ENCODE measurements around the gene CNOT6L.
A peak's percentile ranks its signal among the peaks of the same experiment; 100 is the strongest.

CNOT6L gene

DNA sequence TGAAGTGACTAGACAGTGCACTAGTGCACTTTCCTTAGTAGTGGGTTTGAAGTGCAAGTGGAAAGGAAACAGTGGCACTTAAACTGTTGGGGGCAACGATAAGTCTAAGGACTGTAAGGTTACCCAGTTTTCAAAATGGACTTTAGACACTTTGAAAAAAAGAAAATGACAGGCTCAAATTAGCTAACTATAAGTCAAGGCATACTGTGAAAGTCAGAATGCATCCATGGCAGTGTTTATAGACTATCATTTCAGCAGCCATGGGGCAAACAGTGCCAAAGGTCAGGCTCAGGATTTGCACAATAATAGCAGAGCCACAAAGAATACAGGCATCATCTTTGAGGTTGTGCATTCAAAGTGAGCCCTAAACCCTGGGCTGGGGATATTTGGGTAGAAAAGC, 109.1 kb downstream of the CNOT6L start:
- DNase-seq, result no peak

DNA sequence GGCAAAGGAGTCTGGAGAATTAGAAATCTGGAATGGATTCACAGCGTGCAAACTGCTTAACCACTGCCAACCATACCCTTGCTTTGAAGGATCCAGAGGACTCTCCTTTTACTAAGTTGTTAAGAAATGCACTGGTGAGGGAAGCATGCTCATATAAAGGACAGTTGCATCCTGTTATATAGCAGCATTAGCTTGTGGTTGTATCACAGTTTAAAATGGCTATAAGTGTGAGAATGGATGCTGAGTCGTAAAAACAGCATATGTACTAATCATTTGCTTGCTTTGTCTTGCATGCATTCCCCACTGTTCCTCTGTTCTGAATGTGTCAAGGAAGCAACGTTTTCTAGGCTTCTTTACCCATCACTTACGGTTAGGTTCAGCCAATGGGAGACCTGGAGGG, 112.5 kb downstream of the CNOT6L start:
- DNase-seq, result no peak

DNA sequence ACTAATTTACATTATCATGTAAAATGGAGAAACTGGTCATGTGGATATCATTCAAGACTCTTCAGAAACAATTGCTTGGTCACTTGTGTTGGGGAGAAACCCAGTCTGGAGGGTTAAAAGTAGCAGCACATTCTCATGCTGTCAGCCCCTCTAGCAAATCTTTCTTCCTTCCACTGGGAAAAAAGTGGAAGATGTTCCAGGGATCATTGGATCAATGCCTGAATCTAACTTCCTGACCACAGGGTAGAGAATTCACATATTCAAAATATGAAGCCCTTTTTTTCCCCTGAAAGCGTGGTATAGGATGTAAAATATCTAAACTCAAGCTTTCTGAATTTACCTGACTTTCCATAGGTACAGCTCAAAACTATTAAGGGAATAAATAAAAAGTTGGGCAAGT, 115.5 kb downstream of the CNOT6L start:
- no peak for DNase-seq

DNA sequence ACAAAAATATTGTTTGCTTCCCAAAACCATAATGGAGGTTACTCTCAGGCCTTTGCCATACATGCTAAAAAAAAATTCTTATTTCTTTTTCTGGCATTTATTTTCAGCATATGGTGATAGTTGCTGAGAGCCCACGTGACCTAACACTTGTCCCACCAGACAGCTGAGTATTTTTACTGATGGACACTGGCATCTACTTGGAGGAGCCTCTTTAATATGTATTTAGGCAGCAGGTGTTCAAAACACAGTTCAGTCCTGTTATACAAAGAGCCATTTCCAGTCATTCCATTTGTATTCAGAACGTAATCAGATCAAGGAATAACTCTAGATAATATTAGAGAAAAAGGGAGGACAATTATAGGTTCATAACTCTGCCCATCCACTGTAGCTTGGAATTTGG, 118.0 kb downstream of the CNOT6L start:
- DNase-seq, result no peak

DNA sequence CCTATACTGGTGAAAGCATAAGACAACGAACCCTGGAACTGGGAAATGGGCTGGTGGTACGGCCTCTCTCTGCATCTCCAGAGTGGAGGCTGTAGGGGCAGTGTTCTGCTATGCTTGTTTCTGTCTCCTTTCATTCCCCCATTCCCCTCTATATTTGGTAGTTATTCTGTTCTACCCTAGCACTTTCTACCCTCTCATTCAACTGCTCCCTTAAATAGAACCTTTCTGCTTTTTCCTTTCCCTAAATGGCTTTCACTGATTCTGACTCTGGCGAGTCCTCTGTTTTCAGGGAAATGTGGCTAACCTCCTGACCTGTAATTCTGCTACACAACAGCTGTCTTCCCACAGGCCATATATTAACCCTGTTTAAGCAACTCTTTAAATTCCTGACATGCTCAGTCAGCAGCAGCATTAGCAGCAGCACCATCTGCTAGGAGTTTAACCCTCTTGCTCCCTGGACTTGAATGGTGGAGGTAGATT, 119.4 kb downstream of the CNOT6L start:
- no peak for DNase-seq

DNA sequence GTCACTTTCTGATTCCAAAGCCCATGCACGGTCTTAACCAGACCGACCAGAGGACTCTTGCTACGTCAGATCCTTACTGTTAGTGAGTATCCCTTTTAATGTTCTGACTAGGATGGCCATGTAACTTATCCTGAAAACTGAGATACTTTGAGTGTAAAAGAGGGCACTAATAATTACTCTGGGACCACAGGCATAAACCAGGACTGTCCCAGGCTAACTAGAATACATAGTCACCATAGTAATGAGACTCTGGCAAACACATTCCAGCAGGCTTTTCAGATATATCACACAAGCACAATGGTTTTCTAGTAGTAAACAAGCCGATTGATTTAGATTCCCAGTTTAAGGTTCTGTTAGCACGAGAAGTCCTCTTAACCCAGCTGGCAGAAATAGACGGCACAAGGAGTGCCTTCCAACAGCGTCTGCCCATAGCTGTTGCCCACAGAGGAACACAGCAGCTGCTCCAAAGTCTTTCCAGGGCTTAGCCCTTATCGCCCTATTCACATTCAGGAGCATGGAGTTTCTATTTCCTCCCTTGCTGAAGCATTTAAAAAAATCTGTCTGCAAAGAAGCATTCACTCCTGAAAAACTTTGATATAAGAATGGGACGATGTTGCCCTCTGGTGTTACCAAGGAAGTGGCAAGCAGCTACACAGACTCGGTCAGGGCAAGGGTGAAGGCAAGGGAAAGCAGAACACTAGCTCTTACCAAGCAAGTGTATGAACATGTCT, 121.1 kb downstream of the CNOT6L start:
- peak; percentile 8 to 31 for DNase-seq

DNA sequence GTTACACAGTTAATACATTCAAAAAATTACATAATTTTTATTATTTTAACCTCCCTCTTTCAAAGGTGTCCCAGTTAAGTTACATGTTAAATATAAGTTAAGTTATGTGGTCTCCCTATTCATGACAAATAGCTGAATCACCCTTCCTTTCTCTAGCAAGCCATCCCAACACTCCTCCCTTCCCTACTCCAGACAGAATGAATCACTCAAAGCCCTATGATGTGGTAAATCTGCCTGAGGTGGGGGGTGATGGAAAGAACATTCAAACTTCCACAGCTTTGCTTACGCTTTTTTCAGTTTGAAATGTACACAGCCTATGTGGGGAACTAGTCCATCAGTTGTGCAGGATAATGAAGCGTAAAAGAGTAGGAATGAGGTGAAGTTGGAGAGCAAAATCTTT, 123.4 kb downstream of the CNOT6L start:
- no peak for DNase-seq

DNA sequence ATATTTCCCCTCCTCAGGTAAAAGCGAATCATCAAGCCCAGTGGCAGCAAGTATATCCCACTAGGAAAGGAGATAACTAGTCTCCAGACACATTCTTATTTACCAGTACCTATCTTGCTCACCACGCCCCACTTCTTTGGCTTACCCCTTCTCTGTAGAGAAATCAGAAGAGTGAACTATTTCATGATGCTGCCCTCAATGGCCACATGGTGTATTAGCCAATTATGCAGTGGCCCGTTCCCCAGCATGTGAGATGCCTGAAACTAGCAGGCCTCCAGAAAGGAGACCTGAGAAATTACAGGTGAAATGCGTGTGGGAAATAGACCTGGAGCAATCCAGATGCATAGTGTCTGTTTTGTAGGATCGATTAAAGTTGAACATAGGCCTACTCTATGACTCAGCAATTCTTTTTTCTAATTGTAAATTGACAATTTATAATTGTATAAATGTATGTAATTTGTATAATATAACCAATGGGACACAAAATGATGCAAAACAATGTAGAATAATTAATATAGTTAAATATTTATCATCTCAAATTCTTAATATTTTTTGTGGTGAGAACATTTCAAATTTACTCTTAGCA, 126.2 kb downstream of the CNOT6L start:
- no peak for DNase-seq

DNA sequence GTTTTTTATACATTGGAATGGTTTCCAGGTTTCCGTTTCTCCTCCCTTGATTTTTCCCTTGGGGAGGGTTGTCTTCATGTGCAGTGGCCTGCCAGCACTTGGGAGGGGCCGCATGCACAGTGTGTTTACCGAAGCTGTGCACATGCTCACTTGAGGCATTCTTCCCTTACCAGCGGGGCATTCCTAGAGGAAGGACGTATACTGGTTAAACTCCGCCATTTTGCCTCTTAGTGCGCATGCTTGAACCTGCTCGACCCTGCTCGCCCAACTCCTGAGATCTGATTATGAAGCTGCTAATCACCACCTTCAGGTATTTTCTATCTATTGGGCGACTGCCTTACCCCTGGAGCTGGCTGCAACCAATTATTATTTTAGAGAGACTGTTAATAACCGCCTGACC, 137.4 kb downstream of the CNOT6L start:
- DNase-seq, result no peak

DNA sequence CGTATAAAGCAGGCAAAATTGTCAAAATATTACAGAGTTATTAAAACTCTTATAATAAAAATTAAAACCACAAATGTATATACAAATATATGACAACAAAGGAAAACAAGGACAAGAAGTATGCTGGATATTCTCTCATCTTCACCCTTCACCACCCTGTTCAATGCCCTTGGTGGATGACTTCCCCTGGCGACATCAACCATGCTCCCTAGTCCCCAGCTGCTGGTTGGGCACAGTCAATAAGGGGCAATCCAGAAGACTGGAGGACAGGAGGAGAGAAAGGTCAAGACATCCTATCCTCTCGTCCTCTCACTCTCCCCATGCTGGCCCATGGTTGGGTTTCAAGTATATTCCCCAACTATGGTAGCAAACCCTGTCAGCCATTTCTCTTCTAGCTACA, 142.3 kb downstream of the CNOT6L start:
- DNase-seq, result no peak

DNA sequence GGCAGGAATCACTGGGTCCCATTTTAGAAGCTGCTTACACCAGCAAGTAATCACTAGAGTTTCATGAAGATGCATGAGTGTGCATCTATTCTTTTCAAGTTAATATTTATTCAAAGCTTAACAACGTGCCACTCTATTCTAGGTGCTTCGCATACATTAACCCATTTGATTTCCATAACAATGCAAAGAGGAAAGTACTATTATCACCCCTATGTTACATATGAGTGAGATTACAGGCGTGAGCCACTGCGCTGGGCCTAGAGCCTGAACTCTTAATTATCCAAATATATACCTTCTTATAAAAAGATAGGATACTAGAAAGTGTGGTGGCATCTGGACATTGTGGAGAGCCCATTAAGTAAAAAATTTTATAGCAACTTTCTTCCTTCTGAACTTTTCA, 148.1 kb downstream of the CNOT6L start:
- DNase-seq, result no peak

DNA sequence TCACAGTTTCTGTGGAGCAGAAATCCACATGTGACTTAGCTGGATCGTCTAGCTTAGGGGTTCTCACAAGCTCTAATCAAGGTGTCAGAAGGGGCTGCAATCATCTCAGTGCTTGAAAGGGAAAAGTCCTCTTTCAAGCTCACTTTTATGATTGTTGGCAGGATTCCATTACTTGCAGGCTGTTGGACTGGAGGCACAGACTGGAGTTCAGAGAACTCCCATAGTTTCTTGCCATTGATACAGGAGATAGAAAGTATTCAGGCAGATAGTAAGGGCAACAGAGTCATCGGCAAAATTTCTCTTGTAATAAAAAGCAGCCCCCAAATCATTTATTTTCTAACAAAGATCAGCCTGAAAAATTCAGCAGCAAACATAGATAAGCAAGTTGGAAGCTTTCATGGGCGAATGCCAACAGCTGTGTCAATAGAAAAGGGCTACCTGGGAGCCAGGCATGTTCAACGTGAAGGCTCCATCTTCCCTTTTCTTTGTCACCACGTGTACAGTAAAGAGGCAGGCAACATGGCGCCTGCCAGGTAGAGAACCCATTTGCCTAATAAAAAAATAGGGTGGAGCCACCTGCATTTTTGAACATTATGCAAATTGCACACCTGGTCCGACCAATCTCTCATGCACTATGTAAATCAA, 149.1 kb downstream of the CNOT6L start:
- DNase-seq, result no peak

DNA sequence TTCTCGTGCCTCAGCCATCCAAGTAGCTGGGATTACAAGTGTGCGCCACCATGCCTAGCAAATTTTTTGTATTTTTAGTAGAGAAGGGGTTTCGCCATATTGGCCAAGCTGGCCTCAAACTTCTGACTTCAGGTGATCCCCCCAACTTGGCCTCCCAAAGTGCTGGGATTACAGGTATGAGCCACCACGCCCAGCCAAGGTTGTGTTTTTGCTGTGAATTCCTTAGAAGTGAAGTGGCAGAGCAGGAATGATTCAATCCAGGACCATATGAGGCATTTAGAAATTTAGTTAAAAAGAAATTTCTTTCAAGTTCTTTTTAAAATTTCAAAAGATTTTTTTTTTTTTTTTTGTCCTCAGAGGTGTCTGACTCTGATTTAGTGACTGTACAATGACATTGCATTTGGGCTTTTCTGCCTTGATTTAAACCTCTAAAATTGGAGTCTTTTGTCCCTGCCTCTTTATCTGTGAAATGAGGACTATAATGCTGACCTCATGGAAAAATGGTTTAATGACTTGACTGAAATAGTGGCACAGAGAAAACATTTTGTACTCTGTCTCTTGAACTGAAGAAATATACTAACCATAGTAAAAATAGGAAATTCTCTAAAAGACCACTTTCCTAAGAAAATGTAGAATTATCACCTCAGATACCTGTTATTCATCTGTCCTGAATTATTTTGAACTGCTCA, 153.6 kb downstream of the CNOT6L start:
- no peak for DNase-seq
